HG02943 (cell line): Measurements from ENCODE around the gene CENPP.

Experiments
- ATAC-seq: cut with Tn5 transposase; IDR thresholded peaks from one replicate; pipeline ENCODE4 v1.9.1; 2021; ENCODE audit warnings: mild to moderate bottlenecking, low read depth, moderate library complexity; ENCODE audit not compliant: unreplicated experiment

The CENPP gene

GRCh38 chr9:92627651-92628050 lies 301.9 kb downstream of the CENPP start:
- no peak for ATAC-seq

- ATAC-seq: no peak
Measured at GRCh38 chr9:92631452-92632343, 305.9 kb downstream of the CENPP start.

DNA sequence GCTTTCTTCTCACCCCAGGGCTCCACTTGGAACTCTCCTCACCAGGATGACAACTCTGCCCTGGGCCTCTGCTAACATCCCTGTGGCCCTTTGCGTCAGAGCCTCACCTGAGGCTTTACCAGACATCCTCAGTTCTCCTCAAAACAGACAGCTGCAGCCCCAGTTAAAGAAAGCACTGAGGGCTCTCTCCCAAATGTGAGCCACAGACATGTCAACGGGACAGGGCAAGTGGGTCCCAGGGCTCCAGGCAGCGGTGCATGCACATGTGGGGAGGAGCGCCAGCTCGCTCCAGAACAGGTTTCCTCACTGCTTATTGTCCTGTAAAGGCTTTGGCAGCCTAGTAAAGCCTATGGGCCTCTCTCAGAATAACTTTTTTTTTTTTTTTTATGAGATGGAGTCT lies 306.9 kb downstream of the CENPP start:
- no peak for ATAC-seq

DNA sequence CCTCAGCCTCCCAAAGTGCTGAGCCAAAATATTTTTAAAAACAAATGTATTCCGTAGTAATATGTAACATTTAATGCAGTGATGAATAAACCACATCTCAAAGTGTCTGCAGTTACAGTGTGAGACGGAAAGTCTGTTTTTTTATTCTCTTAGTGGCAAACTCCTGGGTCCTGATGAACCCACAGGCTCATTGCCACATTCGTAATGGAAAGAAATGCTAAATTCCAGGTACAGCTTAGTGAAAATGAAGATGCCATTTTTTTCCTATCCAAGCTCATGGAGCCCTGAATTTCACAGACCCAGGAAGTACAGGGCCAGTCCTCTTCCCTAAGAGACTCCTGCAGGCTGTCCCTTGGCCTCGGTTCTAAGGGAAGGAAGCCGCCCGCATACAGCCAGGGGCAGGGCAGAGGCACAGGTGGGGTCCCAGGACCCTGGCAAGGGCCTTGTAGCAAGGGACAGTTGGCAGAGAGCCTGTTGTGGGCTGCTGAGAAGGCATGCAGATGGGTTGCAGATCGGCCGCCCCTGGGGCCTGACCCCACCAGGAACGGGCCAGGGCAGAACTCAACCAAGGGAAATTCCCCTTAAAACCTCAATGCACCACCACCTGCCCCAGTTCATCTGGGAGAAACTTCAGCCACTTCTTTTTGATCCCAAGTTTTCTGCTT lies 308.0 kb downstream of the CENPP start:
- ATAC-seq: no peak

DNA sequence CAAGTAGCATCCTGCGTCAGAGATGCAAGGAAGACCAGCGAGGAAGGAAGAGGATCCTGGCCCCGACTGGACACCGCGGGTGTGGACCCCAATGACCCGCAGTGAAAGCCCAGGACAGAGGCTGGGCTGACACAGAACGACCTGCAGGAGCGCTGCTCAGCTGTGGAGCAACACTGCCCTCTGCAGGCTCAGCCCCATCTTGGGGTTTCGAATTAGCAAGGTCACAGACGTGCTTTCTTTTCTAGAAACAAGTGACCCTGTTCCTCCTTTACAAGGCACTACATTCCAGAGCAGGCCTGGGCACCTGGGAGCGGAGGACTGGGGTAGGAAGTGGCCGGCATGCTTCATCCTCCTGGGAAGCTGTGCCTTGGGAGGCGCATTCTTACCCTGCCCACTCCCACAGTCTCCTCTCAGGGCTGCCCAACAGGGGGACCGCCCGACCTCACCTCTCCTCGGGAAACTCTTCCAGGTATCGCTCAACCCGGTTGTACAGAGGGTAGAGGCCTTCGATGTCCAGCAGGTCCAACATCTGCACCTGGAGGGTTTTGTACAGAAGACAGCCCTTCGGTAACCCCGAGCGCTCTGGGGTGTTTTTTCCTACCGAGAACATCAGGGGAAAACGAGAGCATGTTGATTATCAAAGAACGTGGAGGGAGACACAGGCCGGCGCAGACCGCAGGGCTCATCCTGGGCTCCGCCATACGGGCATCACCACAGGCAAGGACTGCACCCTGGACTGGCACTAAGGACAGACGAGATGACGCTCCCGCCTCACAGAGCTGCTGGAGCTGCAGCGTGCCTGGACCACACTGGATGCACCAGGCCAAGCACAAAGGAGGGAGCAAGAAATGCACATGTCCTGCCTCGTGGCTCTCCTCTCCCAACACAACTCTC lies 309.2 kb downstream of the CENPP start:
- no peak for ATAC-seq

DNA sequence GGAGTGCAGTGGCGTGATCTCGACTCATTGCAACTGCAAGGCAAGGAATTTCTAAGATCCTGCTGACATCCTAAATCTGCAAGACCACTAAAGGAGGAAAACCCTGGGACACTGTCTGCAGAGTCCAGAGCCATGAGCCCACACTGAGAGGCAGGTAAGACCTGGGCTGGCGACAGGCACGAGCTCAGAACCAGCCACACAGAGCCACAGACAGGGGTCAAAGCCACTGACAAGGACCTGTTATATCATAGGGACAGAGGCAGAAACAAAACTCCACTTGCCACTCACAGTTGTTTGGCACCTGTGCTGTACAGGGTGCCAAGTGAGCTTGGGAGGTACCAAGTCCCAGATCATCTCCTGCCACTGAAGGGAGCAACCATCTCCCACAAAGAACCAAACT lies 310.0 kb downstream of the CENPP start:
- no peak for ATAC-seq

- no peak for ATAC-seq
Measured at GRCh38 chr9:92636627-92637026, 310.9 kb downstream of the CENPP start.

DNA sequence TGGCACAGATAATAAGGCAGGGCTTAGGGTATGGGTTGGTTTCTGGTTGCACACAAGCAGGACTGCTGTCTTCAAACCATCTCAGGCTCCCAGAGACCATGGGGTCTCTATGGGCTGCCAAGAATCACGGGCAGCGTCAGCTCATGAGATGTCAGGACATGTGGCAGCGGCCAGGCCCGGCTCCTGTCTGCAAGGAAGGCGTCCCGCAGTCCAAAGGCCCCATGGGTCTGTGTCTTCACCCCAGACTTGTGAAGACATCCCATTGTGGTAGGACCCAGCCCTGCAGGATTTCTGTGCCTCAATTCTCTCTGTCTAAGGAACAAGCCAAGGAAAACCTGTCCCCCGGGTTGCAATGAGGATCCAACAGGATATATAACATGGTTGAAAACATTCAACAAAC lies 311.6 kb downstream of the CENPP start:
- ATAC-seq: no peak

DNA sequence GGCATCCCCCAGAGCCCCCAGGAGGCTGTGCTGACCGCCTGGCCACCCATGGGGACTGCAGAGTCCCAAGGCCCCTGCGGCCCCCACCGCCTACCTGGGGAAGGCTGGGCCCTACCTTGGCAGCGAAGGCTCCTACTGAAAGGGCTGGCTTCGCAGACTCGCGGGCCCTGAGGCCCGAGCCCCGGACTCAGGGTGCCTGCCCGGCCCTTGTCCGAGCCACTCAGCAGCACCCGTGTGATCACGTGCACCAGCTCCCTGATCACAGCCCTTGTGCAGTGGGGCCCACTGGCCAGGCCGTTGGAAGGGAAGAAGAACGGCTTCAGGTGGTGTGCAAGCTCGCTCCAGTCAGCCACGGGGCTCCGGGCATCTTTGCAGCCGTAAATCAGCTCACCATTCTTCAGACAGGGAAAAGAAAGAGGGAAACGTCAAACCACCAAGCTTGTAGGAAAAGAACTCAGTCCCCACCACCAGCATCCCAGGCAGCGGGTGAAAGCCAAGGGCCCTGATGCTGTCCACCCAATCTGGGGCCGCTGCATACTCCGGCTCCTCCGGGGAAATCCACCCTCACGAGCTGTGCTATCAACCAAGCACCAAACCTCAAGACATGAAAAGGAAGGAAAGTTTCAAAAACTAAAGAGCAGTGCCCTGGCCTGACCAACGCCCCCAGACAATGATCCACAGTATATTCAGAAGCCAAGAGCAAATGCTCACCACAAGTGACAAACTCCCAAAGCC lies 312.3 kb downstream of the CENPP start:
- no peak for ATAC-seq

DNA sequence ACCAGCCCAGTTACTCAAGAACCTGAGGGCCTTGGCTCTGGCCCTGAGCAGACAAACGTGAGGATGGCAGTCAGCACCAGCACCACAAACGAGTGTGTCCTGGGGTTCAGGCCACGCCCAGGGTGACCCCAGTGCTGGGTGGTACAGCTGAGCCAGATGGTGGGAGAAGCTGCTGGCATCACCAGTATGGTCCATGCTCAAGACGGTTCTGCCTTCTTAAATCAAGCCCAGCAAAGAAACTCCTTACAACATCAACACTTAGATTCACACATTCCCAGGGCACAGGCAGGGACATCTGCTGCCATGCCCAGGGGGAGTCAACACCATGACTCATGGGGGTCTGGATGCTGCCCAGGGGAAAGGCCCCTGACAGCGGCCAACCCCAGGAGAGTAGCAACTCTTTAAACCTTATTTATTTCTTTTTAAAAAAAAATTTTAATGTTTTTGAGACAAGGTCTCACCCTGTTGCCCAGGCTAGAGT lies 312.9 kb downstream of the CENPP start:
- no peak for ATAC-seq

DNA sequence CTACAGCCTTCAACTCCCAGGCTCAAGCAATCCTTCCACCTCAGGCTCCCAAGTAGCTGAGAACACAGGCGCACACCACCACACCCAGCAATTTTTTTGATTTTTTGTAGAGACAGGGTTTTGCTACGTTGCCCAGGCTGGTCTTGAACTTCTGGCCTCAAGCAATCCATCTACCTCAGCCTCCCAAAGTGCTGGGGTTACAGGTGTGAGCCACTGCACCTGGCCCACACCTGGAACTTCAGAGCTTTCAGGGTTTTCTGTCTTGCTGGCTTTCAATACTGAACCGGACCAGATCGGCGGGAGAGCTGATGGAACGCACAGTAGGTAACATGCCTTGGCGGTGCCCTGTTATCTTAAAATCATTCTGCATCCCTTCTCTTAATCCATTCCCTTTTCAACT lies 313.4 kb downstream of the CENPP start:
- no peak for ATAC-seq

DNA sequence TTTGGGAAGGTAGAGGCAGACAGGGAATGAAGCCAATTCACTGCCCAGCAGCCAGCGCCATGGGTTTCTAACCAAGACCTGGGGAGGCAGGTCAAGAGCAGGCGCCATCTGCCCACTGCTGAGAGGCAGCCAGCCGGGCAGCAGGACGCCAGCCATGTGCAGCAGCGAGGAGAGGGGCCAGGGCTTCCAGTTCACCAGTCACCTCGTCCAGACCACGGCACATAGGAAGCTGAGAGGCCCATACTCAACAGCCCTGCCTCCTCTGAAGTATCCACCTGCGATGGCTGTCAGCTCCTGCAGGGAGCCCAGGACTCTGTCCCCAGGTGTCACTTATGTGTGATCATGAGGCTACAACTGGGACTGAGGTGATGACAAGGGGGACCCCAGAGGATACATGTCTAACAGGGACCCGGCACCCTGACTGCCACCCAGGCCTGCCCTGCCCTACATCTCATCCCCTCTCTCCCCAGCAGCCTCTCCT lies 314.1 kb downstream of the CENPP start:
- no peak for ATAC-seq

GRCh38 chr9:92640398-92641091 lies 314.8 kb downstream of the CENPP start:
- no peak for ATAC-seq

DNA sequence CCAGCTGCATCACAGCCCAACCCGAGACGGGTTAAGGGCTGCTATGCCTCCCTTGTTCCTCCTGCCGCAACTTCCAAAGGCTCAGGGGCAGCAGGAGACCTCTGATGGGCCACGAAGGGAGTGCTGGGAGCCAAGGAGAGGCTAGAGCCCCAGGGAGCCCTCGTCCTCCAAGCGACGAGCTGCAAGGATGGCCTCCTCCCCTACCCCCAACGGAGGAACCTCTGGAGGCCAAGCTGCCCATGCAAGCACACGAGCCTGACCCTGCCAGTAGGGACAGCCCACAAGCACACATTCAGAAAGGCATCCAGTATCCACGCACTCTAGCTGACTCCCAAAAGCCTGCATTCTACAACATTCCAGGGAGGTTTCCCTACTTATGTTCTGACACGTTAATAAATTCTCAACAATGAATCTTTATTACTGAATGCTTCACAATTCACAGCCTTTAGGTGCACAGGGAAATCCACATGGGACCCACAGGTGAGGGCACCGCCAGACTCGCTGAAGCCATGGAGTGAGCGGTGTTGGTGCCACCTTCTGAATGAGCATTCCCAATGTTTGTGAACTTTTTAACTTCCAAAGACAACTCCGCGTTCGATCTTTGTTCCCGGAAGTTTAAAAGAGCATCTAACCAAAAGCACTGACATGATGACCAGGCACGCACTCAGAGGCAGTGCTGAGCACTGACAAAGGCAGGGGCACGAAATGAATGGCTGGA lies 315.5 kb downstream of the CENPP start:
- no peak for ATAC-seq

GRCh38 chr9:92642041-92642451 lies 316.3 kb downstream of the CENPP start:
- ATAC-seq: no peak

DNA sequence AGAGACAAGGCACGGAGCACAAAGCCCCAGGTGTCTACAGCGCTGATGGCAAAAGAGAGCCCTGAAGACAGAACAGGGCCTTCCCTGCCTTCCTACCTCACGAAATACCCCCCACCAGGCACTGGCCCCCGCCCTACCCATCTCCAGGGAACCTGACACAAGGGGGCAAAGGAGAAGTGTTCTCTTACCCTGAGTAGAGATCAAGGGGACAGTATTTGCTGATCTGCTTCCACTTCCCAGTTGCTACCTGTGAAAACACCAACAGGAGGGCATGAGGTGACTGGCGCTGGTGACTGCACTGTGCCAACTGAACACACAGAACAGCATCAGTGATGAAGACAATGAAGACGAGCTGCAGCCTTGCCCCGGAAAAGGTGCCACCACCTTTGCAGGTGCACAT lies 316.8 kb downstream of the CENPP start:
- no peak for ATAC-seq

GRCh38 chr9:92644278-92644677 lies 318.5 kb downstream of the CENPP start:
- no peak for ATAC-seq

DNA sequence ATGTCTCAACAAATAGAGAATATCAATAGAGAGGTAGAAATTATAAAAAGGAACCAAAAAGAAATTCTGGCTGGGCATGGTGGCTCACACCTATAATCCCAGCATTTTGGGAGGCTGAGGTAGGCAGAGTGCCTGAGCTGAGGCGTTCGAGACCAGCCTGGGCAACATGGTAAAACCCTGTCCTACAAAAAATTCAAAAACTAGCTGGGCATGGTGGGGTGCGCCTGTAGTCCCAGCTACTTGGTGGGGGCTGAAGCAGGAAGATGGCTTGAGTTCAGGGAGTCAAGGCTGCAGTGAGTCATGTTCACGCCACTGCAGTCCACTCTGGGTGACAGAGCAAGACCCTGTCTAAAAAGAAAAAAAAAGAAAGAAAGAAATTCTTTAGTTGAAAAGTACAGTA lies 319.3 kb downstream of the CENPP start:
- ATAC-seq: no peak
